HG03439 (cell line): Measurements from ENCODE around the gene CFAP20DC.
"Not testable (repeated sequence)": the region's sequence is repeated elsewhere in the genome, so short reads cannot be mapped to it uniquely, and the experiment has no call there.

Source experiments
- ATAC-seq: cut with Tn5 transposase; IDR thresholded peaks from one replicate; pipeline ENCODE4 v1.9.1; 2021; ENCODE audit warnings: mild to moderate bottlenecking, moderate library complexity; ENCODE audit not compliant: unreplicated experiment

CFAP20DC gene

DNA sequence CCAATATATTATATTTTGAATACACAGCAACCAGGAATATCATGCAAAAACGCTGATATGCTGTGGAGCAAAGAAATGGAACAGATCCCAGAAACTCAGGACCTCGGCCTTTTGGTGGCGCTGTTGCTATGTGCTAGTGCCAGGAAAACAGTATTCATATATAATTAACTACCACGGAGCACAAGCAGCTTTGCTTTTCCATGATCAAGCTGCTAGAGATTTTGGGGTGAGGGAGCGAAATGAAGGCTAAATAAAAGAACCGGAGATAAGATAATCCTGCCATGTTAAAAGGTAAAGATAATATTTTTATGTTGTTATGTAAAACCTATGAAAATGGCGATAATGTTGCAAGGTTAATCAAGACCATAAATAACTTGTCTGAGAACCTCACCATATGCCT is 225.5 kb downstream of the CFAP20DC start:
- no peak for ATAC-seq

- ATAC-seq = not testable (repeated sequence)
Measured at GRCh38 chr3:58806551-58807244, 243.1 kb downstream of the CFAP20DC start.

- no peak for ATAC-seq
Measured at GRCh38 chr3:58804914-58805313, 244.9 kb downstream of the CFAP20DC start.

GRCh38 chr3:58801541-58801940 is 248.3 kb downstream of the CFAP20DC start:
- no peak for ATAC-seq

DNA sequence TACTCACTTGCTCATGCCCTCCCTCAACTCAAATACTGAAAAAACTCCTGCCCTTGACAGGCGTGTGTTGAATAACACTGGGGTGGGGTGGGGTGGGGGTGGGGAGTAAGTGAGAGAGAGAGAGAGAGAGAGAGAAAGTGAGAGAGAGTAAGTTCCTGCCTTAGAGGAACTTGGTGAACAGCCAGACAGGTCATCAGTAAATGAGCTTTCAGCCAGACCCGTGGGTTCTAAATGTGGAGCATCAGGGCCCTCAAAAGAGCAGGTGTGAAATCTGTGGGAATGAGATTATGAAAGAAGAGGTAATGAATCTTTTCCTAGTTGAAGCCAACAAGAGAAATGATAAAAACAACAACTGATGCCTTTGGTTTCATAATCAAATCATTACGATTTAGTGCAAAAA is 248.9 kb downstream of the CFAP20DC start:
- ATAC-seq = no peak

DNA sequence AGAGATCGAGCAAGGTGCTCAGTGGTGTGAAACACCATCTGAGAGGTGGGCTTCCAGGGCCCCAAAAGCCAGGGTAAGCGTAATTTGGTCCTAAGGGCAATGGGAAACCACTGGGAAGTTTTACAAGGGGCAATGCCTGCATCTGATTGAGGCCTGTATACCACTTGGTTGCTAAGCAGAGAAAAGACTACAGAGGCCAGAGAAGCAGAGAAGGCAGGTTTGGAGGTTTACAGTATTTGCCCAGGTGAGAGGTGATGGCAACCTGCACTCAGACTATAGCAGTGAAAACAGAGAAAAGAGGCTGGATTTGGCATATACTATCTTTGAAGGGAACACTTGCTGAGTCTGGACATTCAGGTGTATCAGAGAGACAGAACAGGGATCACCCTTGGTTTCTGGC is 249.8 kb downstream of the CFAP20DC start:
- no peak for ATAC-seq

- no peak for ATAC-seq
Measured at GRCh38 chr3:58799271-58799670, 250.6 kb downstream of the CFAP20DC start.

DNA sequence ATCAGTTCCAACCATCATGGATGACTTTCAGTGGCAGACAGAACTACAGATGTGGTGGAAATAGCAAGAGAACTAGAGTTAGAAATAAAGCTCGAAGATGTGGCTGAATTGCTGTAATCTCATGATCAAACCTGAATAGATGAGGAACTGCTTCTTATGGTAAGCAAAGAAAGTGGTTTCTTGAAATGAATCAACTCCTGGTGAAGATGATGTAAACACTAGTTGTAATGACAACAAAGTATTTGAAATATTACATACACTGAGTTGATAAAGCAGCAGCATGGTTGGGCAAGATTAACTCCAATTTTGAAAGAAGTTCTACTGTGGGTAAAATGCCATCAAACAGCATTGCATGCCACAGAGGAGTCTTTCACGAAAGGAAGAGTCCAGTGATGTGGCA is 251.5 kb downstream of the CFAP20DC start:
- peak; percentile 63 for ATAC-seq

- no peak for ATAC-seq
Measured at GRCh38 chr3:58794750-58795149, 255.1 kb downstream of the CFAP20DC start.

DNA sequence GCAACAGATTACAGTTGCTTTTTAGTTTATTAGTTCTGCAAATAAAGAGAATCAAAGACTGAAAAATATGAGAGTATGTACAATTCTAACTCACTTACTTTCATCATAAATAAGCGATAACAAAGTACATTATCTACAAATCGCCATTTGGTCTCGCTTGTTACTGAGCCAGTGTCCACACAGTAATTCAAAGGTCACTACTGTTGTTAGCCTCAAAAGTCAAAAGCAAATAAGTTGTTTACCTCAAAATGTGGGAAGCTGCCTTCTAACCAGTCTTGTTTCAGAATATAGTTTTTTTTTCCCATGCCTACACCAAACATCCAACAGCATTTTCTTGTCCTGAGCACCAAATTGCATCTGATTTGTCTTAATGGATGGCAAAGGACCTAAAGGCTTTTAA is 255.9 kb downstream of the CFAP20DC start:
- ATAC-seq = no peak

DNA sequence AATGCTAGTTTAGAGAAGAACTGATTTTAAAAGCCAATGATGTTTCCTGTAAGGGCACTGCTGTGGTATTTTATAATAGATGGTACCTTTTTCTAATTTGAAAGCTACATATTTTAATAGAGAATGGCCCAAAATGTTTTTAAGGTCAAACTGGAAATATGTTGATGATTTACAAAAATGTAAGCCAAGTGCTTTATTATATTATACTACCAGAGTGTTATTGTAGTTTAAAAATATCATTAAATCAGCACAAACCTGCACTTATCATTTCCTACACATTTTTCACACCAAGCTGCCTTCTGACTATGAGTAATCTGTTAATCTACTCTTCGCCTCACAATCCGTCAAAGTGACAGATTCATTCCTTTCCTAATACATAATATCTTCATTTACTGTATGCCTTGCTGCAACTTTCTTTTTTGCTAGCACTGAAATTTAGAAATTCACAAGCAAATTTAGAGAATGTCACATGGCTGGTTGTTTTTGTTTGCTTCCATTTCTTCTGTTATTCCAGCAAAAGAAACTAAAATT is 256.8 kb downstream of the CFAP20DC start:
- no peak for ATAC-seq

GRCh38 chr3:58789385-58789784 is 260.4 kb downstream of the CFAP20DC start:
- ATAC-seq = no peak

DNA sequence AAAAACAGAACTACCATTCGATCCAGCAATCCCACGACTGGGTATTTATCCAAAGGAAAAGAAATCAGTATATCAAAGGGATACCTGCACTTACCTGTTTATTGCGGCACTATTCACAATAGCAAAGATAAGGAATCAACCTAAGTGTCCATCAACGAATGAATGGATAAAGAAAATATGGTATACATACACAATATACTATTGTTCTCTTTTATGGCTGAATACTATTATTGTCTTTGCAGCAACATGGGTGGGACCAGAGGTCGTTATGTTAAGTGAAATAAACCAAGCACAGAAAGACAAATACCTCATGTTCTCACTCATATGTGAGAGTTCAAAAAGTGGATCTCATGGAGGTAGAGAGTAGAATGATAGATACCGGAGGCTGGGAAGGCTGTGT is 264.9 kb downstream of the CFAP20DC start:
- ATAC-seq = no peak

DNA sequence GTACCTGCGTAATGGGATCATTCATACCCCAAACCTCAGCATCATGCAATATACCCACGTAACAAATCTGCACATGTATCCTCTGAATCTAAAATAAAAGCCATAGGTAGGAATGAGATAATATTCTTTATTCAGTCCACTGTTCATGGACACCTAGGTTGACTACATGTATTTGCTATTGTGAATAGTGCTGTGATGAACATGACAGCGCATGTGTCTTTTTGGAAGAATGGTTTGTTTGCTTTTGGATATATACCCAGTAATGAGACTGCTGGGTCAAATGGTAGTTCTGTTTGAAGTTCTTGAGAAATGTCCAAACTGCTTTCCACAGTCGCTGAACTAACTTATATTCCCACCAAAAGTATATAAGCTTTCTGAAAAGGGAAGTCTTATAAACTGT is 265.4 kb downstream of the CFAP20DC start:
- ATAC-seq = no peak

DNA sequence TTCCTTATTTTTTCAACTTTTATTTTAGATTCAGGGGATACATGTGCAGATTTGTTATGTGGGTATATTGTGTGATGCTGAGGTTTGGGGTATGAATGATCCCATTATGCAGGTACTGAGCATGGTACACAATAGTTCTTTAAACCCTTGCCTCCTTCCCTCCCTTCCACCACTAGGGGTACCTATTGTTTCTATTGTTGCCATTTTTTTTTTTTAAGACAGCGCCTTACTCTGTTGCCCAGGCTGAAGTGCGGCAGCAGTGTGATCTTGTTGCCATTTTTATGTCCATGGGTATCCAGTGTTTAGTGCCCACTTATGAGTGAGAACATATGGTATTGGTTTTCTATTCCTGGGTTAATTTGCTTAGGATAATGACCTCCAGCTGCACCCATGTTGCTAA is 266.0 kb downstream of the CFAP20DC start:
- no peak for ATAC-seq

DNA sequence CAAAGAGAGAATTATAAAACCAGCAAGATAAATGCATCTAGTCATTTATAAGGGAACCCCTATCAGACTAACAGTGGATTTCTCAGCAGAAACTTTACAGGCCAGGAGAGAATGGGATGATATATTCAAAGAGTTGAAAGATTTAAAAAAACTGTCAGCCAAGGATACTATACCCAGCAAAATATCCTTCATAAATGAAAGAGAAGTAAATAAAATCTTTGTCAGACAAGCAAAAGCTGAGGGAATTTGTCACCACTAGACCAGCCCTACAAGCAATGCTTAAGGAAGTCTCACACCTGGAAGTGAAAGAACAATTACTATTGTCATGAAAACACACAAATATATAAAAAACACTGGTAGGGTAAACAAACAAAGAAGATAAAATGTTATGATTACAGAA is 269.9 kb downstream of the CFAP20DC start:
- no peak for ATAC-seq

DNA sequence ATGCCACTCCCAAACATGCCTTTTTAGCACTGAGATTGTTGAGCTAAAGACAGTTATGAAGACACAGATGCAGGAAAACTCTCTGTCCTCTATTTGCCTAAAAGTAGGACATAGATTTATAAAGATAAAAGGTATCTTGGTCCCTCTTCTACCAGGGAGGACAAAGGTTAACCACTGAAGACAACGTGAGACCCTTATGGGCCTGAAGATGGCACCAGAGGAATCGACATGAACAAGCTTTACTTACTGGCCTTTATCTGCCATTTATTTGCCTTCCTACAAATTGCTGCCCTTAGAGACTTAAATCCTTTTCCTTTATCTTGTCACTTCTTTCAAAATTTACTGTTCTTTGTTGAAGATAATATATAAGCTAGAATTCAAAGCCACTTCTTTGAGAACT is 273.6 kb downstream of the CFAP20DC start:
- ATAC-seq = no peak

GRCh38 chr3:58772462-58772861 is 277.4 kb downstream of the CFAP20DC start:
- ATAC-seq = no peak

DNA sequence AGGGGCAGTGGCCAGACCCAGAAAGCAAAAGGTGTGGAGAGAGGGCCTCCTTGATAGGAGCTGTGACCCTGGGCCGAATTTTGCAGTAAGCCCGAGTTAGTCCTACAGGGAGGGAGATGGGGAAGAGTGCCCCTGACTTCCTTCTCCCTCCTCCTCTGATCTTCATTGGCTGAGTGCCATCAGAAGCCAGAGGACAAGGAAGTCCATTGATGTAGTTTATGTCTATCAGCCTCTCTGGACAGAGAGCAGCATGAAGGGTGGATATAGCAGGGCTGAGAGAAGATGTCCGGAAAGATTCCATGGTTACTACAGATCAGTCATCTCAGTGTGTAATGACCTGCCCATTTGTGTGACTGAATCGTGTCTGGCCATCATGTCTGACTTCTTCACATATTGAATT is 280.8 kb downstream of the CFAP20DC start:
- ATAC-seq = no peak

- ATAC-seq = no peak
Measured at GRCh38 chr3:58766587-58767282, 283.1 kb downstream of the CFAP20DC start.

DNA sequence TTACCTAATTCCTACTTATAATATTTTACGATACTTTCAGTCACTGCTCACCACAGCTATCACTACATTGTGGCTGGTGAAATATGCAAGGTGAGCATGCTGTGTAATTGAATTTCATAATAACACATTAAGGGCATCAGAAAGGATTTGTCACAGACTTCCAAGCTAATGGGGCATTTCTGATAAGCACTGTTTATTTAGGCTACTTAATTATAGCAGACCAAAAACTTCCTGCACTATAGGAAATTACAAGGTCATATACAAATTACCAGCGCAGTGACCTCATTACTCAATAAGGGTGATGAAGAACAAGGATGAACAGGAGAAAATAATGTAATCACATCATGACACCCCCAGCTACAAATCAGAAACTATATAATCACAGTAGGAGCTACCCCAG is 294.7 kb downstream of the CFAP20DC start:
- no peak for ATAC-seq

DNA sequence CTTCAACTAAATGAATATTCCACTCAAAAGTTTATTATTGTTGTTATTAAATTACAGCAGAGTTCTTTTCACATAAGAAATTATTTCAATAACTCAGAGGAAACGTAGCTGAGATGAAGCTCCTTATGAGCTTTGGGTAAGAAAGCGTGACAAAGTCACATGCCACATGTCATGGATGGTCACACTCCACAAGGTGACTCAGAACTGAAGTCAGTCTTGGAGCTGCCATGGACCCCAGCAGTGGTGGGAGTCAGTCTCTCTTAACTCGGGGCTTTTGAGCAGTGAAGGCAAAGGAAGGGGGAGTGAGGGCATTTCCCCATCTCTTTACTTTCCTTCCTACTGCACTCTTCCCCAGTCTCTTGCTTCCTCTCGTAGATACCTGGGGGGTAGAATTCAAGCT is 295.8 kb downstream of the CFAP20DC start:
- no peak for ATAC-seq
